Spleen (tissue), 7 donors: Measurements from ENCODE around the gene PLK3.

Experiments
- CTCF ChIP-seq, 11 experiments: fragments of 200-600 bp in 7 of 11; fragments of 450-650 bp in 4 of 11; sonication (generic) in 4 of 11; IDR thresholded peaks in 8 of 11; conservative IDR thresholded peaks in 3 of 11; 1 replicate in 7 of 11; 2 replicates in 4 of 11; pipeline versions ENCODE4 v1.4.0 to v1.8.0; 2016 to 2021; ENCODE audit warnings: antibody characterized with exemption in 11 of 11, inconsistent platforms in 4 of 11, mild to moderate bottlenecking in 1 of 11
- POLR2A ChIP-seq, 3 donors: fragments of 450-650 bp; IDR thresholded peaks; one replicate each; pipeline ENCODE4 v1.5.1; 2017; ENCODE audit warnings: antibody characterized with exemption in 3 of 3, mild to moderate bottlenecking in 1 of 3
- donor health status: DM: no; HTN: no; CAD: no; lungs with moderate emphysema.
- donor health status: DM: no; HTN: no; CAD: no.
- donor health status: DM: no; HTN: no; CAD: no.

GRCh38 chr1:44848456-44849181 is 48.4 kb downstream of the PLK3 start:
- TF ChIP-seq CTCF (IDR thresholded peaks at IDR 0.05 in 8 of 11, conservative IDR thresholded peaks at IDR 0.05 in 3 of 11) (no peak), POLR2A (IDR thresholded peaks at IDR 0.05) (no peak)
